A204.1 (cell line): ENCODE results near the gene NOS1AP.
"Not testable (repeated sequence)": the region's sequence is repeated elsewhere in the genome, so short reads cannot be mapped to it uniquely, and the experiment has no call there.

Experiments
- FAIRE-seq: peaks from 2 replicates; lab custom pipeline; 2012; peaks lifted over from hg19 to GRCh38; lab: Jason Lieb, UNC

Gene NOS1AP

GRCh38 chr1:162416215-162416614 is 346.7 kb downstream of the NOS1AP start:
- FAIRE-seq = no peak

GRCh38 chr1:162416909-162417308 is 347.4 kb downstream of the NOS1AP start:
- no peak for FAIRE-seq

GRCh38 chr1:162417650-162418049 is 348.2 kb downstream of the NOS1AP start:
- no peak for FAIRE-seq

- not testable (repeated sequence) for FAIRE-seq
These were observed 349.1 kb downstream of the NOS1AP start for GRCh38 chr1:162418584-162418983.

- FAIRE-seq = not testable (repeated sequence)
These were observed 350.0 kb downstream of the NOS1AP start for GRCh38 chr1:162419450-162419931.
